Measurements from ENCODE around the gene CDH16.

The CDH16 gene

GRCh38 chr16:66895689-66895979 is 23.1 kb downstream of the CDH16 start:
- no peak for DNase-seq

- DNase-seq = peak; percentile 19 to 71
These were observed 23.6 kb downstream of the CDH16 start for GRCh38 chr16:66894948-66895688.

GRCh38 chr16:66894055-66894454 is 24.6 kb downstream of the CDH16 start:
- DNase-seq = no peak

GRCh38 chr16:66891797-66892196 is 26.9 kb downstream of the CDH16 start:
- DNase-seq = no peak

- no peak for DNase-seq
These were observed 27.3 kb downstream of the CDH16 start for GRCh38 chr16:66891360-66891759.

GRCh38 chr16:66890799-66891198 is 27.9 kb downstream of the CDH16 start:
- no peak for DNase-seq

- no peak for DNase-seq
These were observed 29.1 kb downstream of the CDH16 start for GRCh38 chr16:66889622-66890021.

- no peak for DNase-seq
These were observed 29.8 kb downstream of the CDH16 start for GRCh38 chr16:66888647-66889615.

- DNase-seq = no peak
These were observed 31.8 kb downstream of the CDH16 start for GRCh38 chr16:66886914-66887313.

GRCh38 chr16:66886321-66886720 is 32.4 kb downstream of the CDH16 start:
- DNase-seq = no peak

GRCh38 chr16:66885491-66885890 is 33.2 kb downstream of the CDH16 start:
- DNase-seq = no peak

GRCh38 chr16:66882702-66883101 is 36.0 kb downstream of the CDH16 start:
- no peak for DNase-seq

- no peak for DNase-seq
These were observed 36.6 kb downstream of the CDH16 start for GRCh38 chr16:66881964-66882508.

GRCh38 chr16:66881560-66881959 is 37.1 kb downstream of the CDH16 start:
- DNase-seq = no peak

- no peak for DNase-seq
These were observed 37.7 kb downstream of the CDH16 start for GRCh38 chr16:66881014-66881417.

GRCh38 chr16:66880288-66881013 is 38.2 kb downstream of the CDH16 start, which contains the start of gene PDP2:
Gene PDP2, plus strand, starts transcription at chr16:66880515. Its CDS starts 3,770 bp downstream, at chr16:66884285.
- DNase-seq = peak; percentile 72 to 91

GRCh38 chr16:66878067-66878466 is 40.6 kb downstream of the CDH16 start:
- no peak for DNase-seq

GRCh38 chr16:66874079-66874775 is 44.5 kb downstream of the CDH16 start:
- DNase-seq = no peak

- no peak for DNase-seq
These were observed 45.0 kb downstream of the CDH16 start for GRCh38 chr16:66873685-66874055.

- peak; percentile 40 to 81 for DNase-seq
These were observed 45.6 kb downstream of the CDH16 start for GRCh38 chr16:66872943-66873684.

GRCh38 chr16:66872559-66872942 is 46.1 kb downstream of the CDH16 start:
- no peak for DNase-seq

- no peak for DNase-seq
These were observed 46.8 kb downstream of the CDH16 start for GRCh38 chr16:66871840-66872239.
